Breast epithelium (tissue), 3 donors: ENCODE measurements around the gene RASA3.

Experiments
- CTCF ChIP-seq, 3 donors: fragments of 450-650 bp; IDR thresholded peaks; one replicate each; pipeline ENCODE4 v1.5.1; 2016 to 2017; ENCODE audit warnings: antibody characterized with exemption in 3 of 3, mild to moderate bottlenecking in 3 of 3, moderate library complexity in 3 of 3
- POLR2A ChIP-seq: fragments of 450-650 bp; IDR thresholded peaks from one replicate; pipeline ENCODE4 v1.6.1; 2016; ENCODE audit warnings: antibody characterized with exemption, mild to moderate bottlenecking, moderate library complexity
- POLR2AphosphoS5 ChIP-seq, 3 donors: sonication (generic); formaldehyde crosslinking; IDR thresholded peaks; one replicate each; pipeline ENCODE4 v1.6.1; 2017; ENCODE audit warnings: antibody characterized with exemption in 3 of 3

- TF ChIP-seq POLR2A (no peak), POLR2AphosphoS5 (IDR thresholded peaks at IDR 0.05) (no peak), CTCF (IDR thresholded peaks at IDR 0.05) (no peak)
Measured at GRCh38 chr13:113939944-113940297, 192.5 kb downstream of the RASA3 start.
